ENCODE results near the gene GMEB2. TPM values are rescaled to one million over a fixed set of nuclear protein-coding genes. Genes with fewer than 3 reads are reported as not detected.
A peak's percentile ranks its signal among the peaks of the same experiment; 100 is the strongest.

GMEB2 gene
- total RNA-seq, 1 donor from 2014 or later = 16.1 TPM

DNA sequence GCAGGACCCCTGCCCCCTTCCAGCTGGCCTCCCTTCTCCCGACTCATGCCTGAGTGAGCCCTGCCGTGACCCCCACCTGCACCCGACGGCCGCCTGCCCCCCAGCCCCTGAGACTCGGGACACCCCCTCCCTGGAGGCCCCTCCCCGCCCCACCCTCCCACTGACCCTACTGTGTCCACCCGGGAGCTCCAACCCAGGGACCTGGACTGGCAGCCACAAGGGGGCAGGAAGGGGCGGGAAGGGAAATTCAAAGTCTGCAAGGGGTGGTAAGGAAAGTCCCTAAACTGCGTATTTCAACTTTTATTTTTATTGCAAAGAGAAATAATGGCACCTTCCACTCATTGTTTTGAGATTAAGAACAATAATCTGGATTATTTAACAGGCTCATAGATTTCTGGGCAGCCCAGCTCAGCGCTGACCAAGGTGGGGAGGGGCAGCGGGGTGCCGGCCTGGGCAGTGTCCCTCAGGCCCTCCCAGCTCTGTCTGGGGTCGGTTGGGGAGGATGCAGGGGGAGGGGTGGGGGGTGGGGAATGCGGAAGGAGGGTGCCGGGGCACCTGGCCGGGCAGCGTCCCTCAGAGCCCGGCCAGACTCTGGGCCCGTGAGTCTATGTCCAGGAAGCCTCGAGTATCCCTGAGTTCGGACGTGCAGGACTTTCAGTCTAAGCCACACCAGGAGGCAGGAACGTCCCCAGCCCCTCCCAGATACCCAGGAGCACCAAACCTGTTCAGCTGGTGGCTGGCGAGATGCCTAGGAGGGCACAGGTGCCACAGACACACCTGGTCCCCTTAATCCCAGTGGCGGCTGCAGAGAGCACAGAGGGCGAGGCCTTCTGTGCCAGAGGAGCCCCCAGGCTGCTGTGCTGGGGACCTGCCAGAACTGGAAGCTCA, 88.5 kb downstream of the GMEB2 start:
- Mint-ChIP-seq H3K9me3 (no peaks in the 10 kb centered on the region), H3K4me3 (peak overlapping the region; percentile 47), H3K4me1 (peaks cover 2% of the 10 kb centered on the region), H3K36me3 (no peaks in the 10 kb centered on the region), H3K27me3 (ENCODE audit: low read depth) (no peaks in the 10 kb centered on the region), H3K27ac (no peak overlapping the region)
- DNase-seq (ENCODE audit: low spot score in 2 of 2, unreplicated experiment in 2 of 2) = no peak
- TF ChIP-seq, protein P1, sequence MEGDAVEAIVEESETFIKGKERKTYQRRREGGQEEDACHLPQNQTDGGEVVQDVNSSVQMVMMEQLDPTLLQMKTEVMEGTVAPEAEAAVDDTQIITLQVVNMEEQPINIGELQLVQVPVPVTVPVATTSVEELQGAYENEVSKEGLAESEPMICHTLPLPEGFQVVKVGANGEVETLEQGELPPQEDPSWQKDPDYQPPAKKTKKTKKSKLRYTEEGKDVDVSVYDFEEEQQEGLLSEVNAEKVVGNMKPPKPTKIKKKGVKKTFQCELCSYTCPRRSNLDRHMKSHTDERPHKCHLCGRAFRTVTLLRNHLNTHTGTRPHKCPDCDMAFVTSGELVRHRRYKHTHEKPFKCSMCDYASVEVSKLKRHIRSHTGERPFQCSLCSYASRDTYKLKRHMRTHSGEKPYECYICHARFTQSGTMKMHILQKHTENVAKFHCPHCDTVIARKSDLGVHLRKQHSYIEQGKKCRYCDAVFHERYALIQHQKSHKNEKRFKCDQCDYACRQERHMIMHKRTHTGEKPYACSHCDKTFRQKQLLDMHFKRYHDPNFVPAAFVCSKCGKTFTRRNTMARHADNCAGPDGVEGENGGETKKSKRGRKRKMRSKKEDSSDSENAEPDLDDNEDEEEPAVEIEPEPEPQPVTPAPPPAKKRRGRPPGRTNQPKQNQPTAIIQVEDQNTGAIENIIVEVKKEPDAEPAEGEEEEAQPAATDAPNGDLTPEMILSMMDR (IDR thresholded peaks at IDR 0.05; ENCODE audit: unreplicated experiment) = peak; percentile 55

Other genes starting within 250 kb of the GMEB2 start
- gene KCNQ2, start 154.4 kb downstream of the GMEB2 start, total RNA-seq = 9.7 to 11.8 TPM (median 10.0 TPM) in 3 replicates
- gene EEF1A2, start 128.0 kb downstream of the GMEB2 start, total RNA-seq = 14.4 to 15.6 TPM (median 14.6 TPM) in 3 replicates
- gene PPDPF, start 106.3 kb downstream of the GMEB2 start, total RNA-seq = 258 to 271 TPM (median 269 TPM) in 3 replicates
- gene PTK6, start 89.7 kb downstream of the GMEB2 start, total RNA-seq = 0.11 to 0.18 TPM in 2 of 3 replicates, not detected in the other
- gene SRMS, start 79.4 kb downstream of the GMEB2 start, total RNA-seq = not detected in 3 replicates
- 0.86 to 1.4 TPM (median 1.1 TPM) in 3 replicates for gene FNDC11, start 72.9 kb downstream of the GMEB2 start, total RNA-seq
- gene HELZ2, start 52.9 kb downstream of the GMEB2 start, total RNA-seq = 35.1 to 44.4 TPM (median 40.0 TPM) in 3 replicates
- 29.9 to 34.1 TPM (median 32.1 TPM) in 3 replicates for gene STMN3, start 26.3 kb upstream of the GMEB2 start, total RNA-seq
- 38.7 to 45.2 TPM (median 42.2 TPM) in 3 replicates for gene RTEL1, start 31.2 kb upstream of the GMEB2 start, total RNA-seq
- gene TNFRSF6B, start 69.6 kb upstream of the GMEB2 start, total RNA-seq = 1.6 TPM in 1 of 3 replicates, not detected in the others
- gene ARFRP1, start 80.9 kb upstream of the GMEB2 start, total RNA-seq = 45.3 to 47.2 TPM (median 46.1 TPM) in 3 replicates
- gene ZGPAT, start 80.9 kb upstream of the GMEB2 start, total RNA-seq = 31.3 to 36.6 TPM (median 34.6 TPM) in 3 replicates
- 13.8 to 18.4 TPM (median 16.5 TPM) in 3 replicates for gene LIME1, start 109.6 kb upstream of the GMEB2 start, total RNA-seq
- gene SLC2A4RG, start 112.7 kb upstream of the GMEB2 start, total RNA-seq = 114 to 122 TPM (median 122 TPM) in 3 replicates
- 11.3 to 11.6 TPM (median 11.6 TPM) in 3 replicates for gene ZBTB46, start 204.2 kb upstream of the GMEB2 start, total RNA-seq
- not detected in 3 replicates for gene ABHD16B, start 234.4 kb upstream of the GMEB2 start, total RNA-seq
- 73.1 to 77.3 TPM (median 73.8 TPM) in 3 replicates for gene TPD52L2, start 238.2 kb upstream of the GMEB2 start, total RNA-seq